Subcutaneous abdominal adipose tissue (tissue), 5 donors: Measurements from ENCODE around the gene BCAM.

ENCODE experiments used
- H3K27ac ChIP-seq: one replicate; pipeline ENCODE4 v1.7.0; 2013; ENCODE audit warnings: low read depth, mild to moderate bottlenecking, inconsistent platforms, low read length, moderate library complexity
- H3K27me3 ChIP-seq, 5 donors: one replicate each; pipeline ENCODE4 v1.7.0; 2013; ENCODE audit warnings: low read length in 5 of 5, inconsistent platforms in 1 of 5; ENCODE audit not compliant: control insufficient read depth in 5 of 5, insufficient read depth in 4 of 5
- H3K36me3 ChIP-seq, 5 donors: one replicate each; pipeline ENCODE4 v1.7.0; 2013; ENCODE audit warnings: low read length in 5 of 5; ENCODE audit not compliant: control insufficient read depth in 5 of 5, insufficient read depth in 5 of 5
- H3K4me1 ChIP-seq, 5 donors: one replicate each; pipeline ENCODE4 v1.7.0; 2013; ENCODE audit warnings: low read length in 5 of 5, mild to moderate bottlenecking in 3 of 5, moderate library complexity in 1 of 5; ENCODE audit not compliant: control insufficient read depth in 5 of 5, insufficient read depth in 5 of 5
- H3K4me3 ChIP-seq, 5 donors: one replicate each; pipeline ENCODE4 v1.7.0; 2013; ENCODE audit warnings: low read length in 5 of 5, low read depth in 1 of 5
- H3K9ac ChIP-seq, 5 donors: one replicate each; pipeline ENCODE4 v1.7.0; 2013; ENCODE audit warnings: low read length in 5 of 5, mild to moderate bottlenecking in 4 of 5, moderate library complexity in 3 of 5
- H3K9me3 ChIP-seq, 5 donors: one replicate each; pipeline ENCODE4 v1.7.0; 2013; ENCODE audit warnings: low read length in 5 of 5; ENCODE audit not compliant: control insufficient read depth in 5 of 5
- donor health status: healthy.
- donor health status: healthy.
- donor health status: healthy.
- donor health status: healthy.
- donor health status: healthy.

Gene BCAM

GRCh38 chr19:44789943-44790483 lies 18.9 kb upstream of the BCAM start:
- no peaks in the 10 kb centered on the region for H3K9me3 ChIP-seq
- H3K36me3 ChIP-seq = no peaks in the 10 kb centered on the region
- H3K27ac ChIP-seq = no peak overlapping the region
- no peaks in the 10 kb centered on the region for H3K27me3 ChIP-seq
- H3K4me1 ChIP-seq = peaks cover 0 to 3% (median 0%) of the 10 kb centered on the region in 5 donors
- peak overlapping the region in 1 of 5 donors; percentile 26 for H3K9ac ChIP-seq
- no peak overlapping the region for H3K4me3 ChIP-seq

GRCh38 chr19:44792281-44792680 lies 16.6 kb upstream of the BCAM start:
- Histone ChIP-seq H3K36me3 (no peaks in the 10 kb centered on the region), H3K4me1 (peaks cover 0 to 13% (median 3%) of the 10 kb centered on the region in 5 donors), H3K9ac (no peak overlapping the region), H3K27ac (no peak overlapping the region), H3K27me3 (no peaks in the 10 kb centered on the region), H3K9me3 (no peaks in the 10 kb centered on the region), H3K4me3 (no peak overlapping the region)

GRCh38 chr19:44794610-44795009 lies 14.3 kb upstream of the BCAM start:
- H3K27ac ChIP-seq = no peak overlapping the region
- H3K4me3 ChIP-seq = no peak overlapping the region
- H3K27me3 ChIP-seq = no peaks in the 10 kb centered on the region
- no peak overlapping the region for H3K9ac ChIP-seq
- peaks cover 0 to 13% (median 3%) of the 10 kb centered on the region in 5 donors for H3K4me1 ChIP-seq
- no peaks in the 10 kb centered on the region for H3K36me3 ChIP-seq
- no peaks in the 10 kb centered on the region for H3K9me3 ChIP-seq

DNA sequence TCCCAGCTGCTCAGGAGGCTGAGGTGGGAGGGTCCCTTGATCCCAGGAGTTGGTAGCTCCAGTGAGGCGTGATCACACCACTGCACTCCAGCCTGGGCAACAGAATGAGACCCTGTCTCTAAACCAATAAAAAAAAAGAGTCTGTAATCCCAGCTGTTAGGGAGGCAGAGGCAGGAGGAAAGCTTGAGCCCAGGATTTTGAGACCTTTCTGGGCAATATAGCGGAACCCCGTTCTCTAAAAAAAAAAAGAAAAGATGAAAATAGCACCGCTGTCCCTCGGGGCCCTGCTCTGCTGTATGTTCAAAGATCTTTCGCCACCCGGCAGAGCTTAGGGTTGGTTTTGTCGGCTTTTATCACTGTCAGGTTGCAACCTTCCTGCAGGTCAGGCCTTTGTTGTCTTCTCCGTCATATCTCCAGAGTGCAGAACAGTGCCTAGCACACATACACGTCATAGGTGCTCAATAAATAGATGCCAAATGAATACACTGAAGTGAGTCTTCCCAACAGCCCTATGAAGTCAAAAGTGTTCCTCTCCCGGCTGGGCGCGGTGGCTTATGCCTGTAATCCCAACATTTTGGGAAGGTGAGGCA lies 13.4 kb upstream of the BCAM start:
- Histone ChIP-seq H3K27ac (no peak overlapping the region), H3K27me3 (no peaks in the 10 kb centered on the region)

GRCh38 chr19:44796701-44797115 lies 12.2 kb upstream of the BCAM start:
- no peaks in the 10 kb centered on the region for H3K36me3 ChIP-seq
- no peak overlapping the region for H3K27ac ChIP-seq
- no peaks in the 10 kb centered on the region for H3K9me3 ChIP-seq
- peaks cover 0 to 19% (median 5%) of the 10 kb centered on the region in 5 donors for H3K4me1 ChIP-seq
- no peak overlapping the region for H3K4me3 ChIP-seq
- no peaks in the 10 kb centered on the region for H3K27me3 ChIP-seq
- no peak overlapping the region for H3K9ac ChIP-seq

More for the DNA sequence above, 13.4 kb upstream of the BCAM start:
- H3K36me3 ChIP-seq = no peaks in the 10 kb centered on the region
- no peaks in the 10 kb centered on the region for H3K9me3 ChIP-seq
- no peak overlapping the region for H3K9ac ChIP-seq
- peaks cover 0 to 19% (median 5%) of the 10 kb centered on the region in 5 donors for H3K4me1 ChIP-seq
- H3K4me3 ChIP-seq = no peak overlapping the region

DNA sequence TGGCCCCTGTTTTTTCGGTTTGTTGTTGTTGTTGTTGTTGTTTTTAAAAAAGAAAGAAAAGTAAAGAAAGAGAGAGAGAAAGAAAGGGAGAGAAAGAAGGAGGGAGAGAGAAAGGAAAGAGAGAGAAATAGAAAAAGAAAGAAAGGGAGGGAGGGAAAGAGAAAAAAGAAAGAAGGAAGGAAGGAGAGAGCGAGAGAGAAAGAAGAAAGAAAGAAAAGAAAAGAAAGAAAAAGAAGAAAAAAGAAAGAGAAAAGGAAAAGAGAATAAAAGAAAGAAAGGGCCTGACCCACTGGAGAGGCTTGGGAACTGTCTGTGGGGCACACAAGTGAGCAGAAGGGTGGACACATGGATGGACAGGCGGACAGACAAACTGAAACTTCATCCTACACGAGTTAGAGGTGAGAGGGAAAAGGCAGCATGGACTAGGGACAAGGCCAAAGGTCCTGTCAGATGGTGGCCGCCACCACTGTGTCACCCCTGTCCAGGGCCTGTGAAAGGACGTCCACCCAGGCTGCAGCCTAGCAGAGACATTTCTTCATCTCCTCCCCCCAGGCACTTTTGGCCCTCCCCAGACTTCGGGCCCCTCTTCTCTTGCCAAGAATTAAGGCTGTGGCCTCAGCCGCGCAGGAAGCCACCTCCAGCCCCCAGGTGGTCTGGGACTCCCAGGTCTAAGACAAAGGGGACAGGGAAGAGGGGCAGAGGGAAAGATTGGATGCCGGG lies 9.1 kb upstream of the BCAM start:
- Histone ChIP-seq H3K9me3 (peaks cover 0 to 6% (median 0%) of the 10 kb centered on the region in 5 donors), H3K27me3 (no peaks in the 10 kb centered on the region), H3K4me1 (peaks cover 2 to 25% (median 5%) of the 10 kb centered on the region in 5 donors), H3K27ac (no peak overlapping the region), H3K36me3 (no peaks in the 10 kb centered on the region), H3K4me3 (no peak overlapping the region), H3K9ac (no peak overlapping the region)

- H3K4me3 ChIP-seq = no peak overlapping the region
- no peaks in the 10 kb centered on the region for H3K27me3 ChIP-seq
- H3K9ac ChIP-seq = no peak overlapping the region
- H3K36me3 ChIP-seq = no peaks in the 10 kb centered on the region
- peaks cover 0 to 6% (median 0%) of the 10 kb centered on the region in 5 donors for H3K9me3 ChIP-seq
- H3K4me1 ChIP-seq = peaks cover 2 to 25% (median 5%) of the 10 kb centered on the region in 5 donors
- no peak overlapping the region for H3K27ac ChIP-seq
Measured at GRCh38 chr19:44800461-44800860, 8.4 kb upstream of the BCAM start.

DNA sequence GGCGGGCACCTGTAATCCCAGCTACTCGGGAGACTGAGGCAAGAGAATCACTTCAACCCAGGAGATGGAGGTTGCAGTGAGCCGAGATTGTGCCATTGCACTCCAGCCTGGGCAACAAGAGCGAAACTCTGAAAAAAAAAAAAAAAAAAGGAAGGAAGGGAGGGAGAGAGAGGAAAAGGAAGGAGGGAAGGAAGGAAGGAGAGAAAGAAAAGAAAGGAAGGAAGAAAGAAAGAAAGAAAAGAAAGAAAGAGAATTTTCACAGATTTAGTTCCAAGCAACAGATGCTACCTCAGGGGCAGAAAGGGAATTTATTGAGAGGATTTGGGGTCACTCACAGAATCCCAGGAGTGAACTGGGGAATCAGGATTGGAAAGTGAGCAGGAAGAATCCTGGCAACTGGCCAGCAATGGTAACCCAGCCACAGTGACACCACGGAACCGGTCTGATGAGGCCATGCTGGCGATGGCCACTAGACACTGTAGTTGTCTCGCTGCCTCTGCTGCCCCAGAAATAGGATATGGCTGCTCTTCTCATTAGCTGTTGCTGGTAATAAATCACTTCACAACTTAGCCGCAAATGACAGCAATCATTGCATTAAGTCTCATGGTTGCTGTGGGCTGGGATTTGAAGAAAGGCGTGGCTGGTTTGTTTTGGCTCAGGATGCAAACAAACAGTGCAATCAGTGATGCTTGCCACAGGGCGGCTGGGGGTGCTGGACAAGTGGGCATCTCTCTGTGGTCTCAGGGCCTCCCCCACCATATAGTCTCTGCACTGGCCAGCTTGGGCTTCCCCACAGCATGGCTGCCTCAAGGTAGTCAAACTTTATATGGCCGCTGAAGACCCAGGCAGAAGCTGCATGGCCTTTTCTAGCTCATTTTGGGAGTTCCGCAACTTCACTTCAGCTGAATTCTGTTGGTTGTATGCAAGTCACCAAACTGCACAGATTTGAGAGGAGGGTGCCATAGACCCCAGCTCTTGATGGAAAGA lies 5.2 kb upstream of the BCAM start:
- Histone ChIP-seq H3K4me1 (peaks cover 3 to 21% (median 15%) of the 10 kb centered on the region in 5 donors), H3K27me3 (no peaks in the 10 kb centered on the region), H3K4me3 (no peak overlapping the region), H3K9ac (no peak overlapping the region), H3K9me3 (peaks cover 0 to 6% (median 0%) of the 10 kb centered on the region in 5 donors), H3K36me3 (no peaks in the 10 kb centered on the region), H3K27ac (no peak overlapping the region)

- Histone ChIP-seq H3K36me3 (peaks cover 0 to 3% (median 0%) of the 10 kb centered on the region in 5 donors), H3K9me3 (peaks cover 0 to 6% (median 0%) of the 10 kb centered on the region in 5 donors), H3K27ac (no peak overlapping the region), H3K4me3 (no peak overlapping the region), H3K27me3 (no peaks in the 10 kb centered on the region), H3K9ac (no peak overlapping the region), H3K4me1 (peaks cover 3 to 32% (median 26%) of the 10 kb centered on the region in 5 donors)
Measured at GRCh38 chr19:44806291-44806690, 2.6 kb upstream of the BCAM start.
